Hepatocyte (in vitro differentiated cells): ENCODE data around the gene COG7. TPM values are rescaled to one million over a fixed set of nuclear protein-coding genes. Genes with fewer than 3 reads are reported as not detected.
"Not testable (repeated sequence)": the region's sequence is repeated elsewhere in the genome, so short reads cannot be mapped to it uniquely, and the experiment has no call there.

ENCODE experiments used
- DNase-seq: peaks from one replicate; pipeline ENCODE4 v3.0.0-alpha.2; 2016; ENCODE audit warnings: low spot score
- H2AFZ ChIP-seq: fragments of 200-600 bp; sonication (generic); 2 replicates; pipeline ENCODE4 v1.6.0; 2016; ENCODE audit warnings: antibody characterized with exemption, mild to moderate bottlenecking
- H3K27ac ChIP-seq: fragments of 200-600 bp; sonication (generic); 2 replicates; pipeline ENCODE4 v1.5.1; 2016; ENCODE audit warnings: mild to moderate bottlenecking
- H3K27me3 ChIP-seq: fragments of 200-600 bp; sonication (generic); 2 replicates; pipeline ENCODE4 v1.6.1; 2016
- H3K36me3 ChIP-seq: fragments of 200-600 bp; sonication (generic); replicated peaks from 2 replicates; pipeline ENCODE4 v1.5.1; 2016; ENCODE audit warnings: low read depth; ENCODE audit not compliant: insufficient read depth
- H3K4me1 ChIP-seq: fragments of 200-600 bp; sonication (generic); 2 replicates; pipeline ENCODE4 v1.5.1; 2016; ENCODE audit warnings: mild to moderate bottlenecking, moderate library complexity; ENCODE audit not compliant: insufficient read depth
- H3K4me2 ChIP-seq: fragments of 200-600 bp; sonication (generic); 2 replicates; pipeline ENCODE4 v1.6.0; 2016
- H3K4me3 ChIP-seq: fragments of 200-600 bp; sonication (generic); 2 replicates; pipeline ENCODE4 v1.5.1; 2016; ENCODE audit warnings: mild to moderate bottlenecking
- H3K79me2 ChIP-seq: fragments of 200-600 bp; sonication (generic); 2 replicates; pipeline ENCODE4 v1.6.0; 2017; ENCODE audit warnings: mild to moderate bottlenecking
- H3K9me2 ChIP-seq: fragments of 200-600 bp; sonication (generic); replicated peaks from 2 replicates; pipeline ENCODE4 v1.6.0; 2017; ENCODE audit warnings: mild to moderate bottlenecking; ENCODE audit not compliant: insufficient read depth
- H3K9me3 ChIP-seq: fragments of 200-600 bp; sonication (generic); 2 replicates; pipeline ENCODE4 v1.5.1; 2016; ENCODE audit warnings: low read depth, mild to moderate bottlenecking
- H4K20me1 ChIP-seq: fragments of 200-600 bp; sonication (generic); 2 replicates; pipeline ENCODE4 v1.6.0; 2016; ENCODE audit warnings: mild to moderate bottlenecking; ENCODE audit not compliant: insufficient read depth, poor library complexity, severe bottlenecking
- CTCF ChIP-seq: fragments of 200-600 bp; sonication (generic); IDR thresholded peaks from 2 replicates; pipeline ENCODE4 v1.5.1; 2016; ENCODE audit warnings: antibody characterized with exemption, mild to moderate bottlenecking; ENCODE audit not compliant: poor library complexity
- EZH2 ChIP-seq: fragments of 200-600 bp; sonication (generic); IDR thresholded peaks from 2 replicates; pipeline ENCODE4 v1.6.1; 2016; ENCODE audit warnings: antibody characterized with exemption, mild to moderate bottlenecking, borderline replicate concordance
- EZH2phosphoT487 ChIP-seq: fragments of 200-600 bp; sonication (generic); IDR thresholded peaks from one replicate; pipeline ENCODE4 v1.6.1; 2018; ENCODE audit warnings: antibody characterized with exemption, mild to moderate bottlenecking, low read depth, moderate library complexity; ENCODE audit not compliant: unreplicated experiment, severe bottlenecking
- WGBS: methylation state at CpG from one replicate; pipeline ENCODE4 v1.1.6; 2016; ENCODE audit warnings: low lambda C conversion rate; ENCODE audit errors: missing lambda C conversion rate; 5-methylcytosine and 5-hydroxymethylcytosine counted together
- polyA plus RNA-seq: library from polyadenylated mRNA; unstranded; fragments of >200 nt; fragmentation: Nextera tagmentation; extraction: Ambion mirVana; gene quantifications from 2 replicates; pipeline ENCODE4 v1.2.1, GENCODE V29; 2016
- total RNA-seq: library from RNA; depleted of rRNA; stranded (reverse); fragments of >200 nt; gene quantifications from 2 replicates; pipeline ENCODE4 v1.2.3, GENCODE V29; 2014

The COG7 gene
- total and polyA plus RNA-seq, 2 experiments from 2014 or later, result 13.5 to 15.4 TPM

GRCh38 chr16:23485841-23486240, 32.9 kb upstream of the COG7 start:
- H3K9me3 ChIP-seq, result no peaks in the 10 kb centered on the region
- no peaks in the 10 kb centered on the region for H4K20me1 ChIP-seq
- H3K27me3 ChIP-seq, result no peaks in the 10 kb centered on the region
- no peak overlapping the region for H3K4me3 ChIP-seq
- H3K36me3 ChIP-seq, result no peaks in the 10 kb centered on the region
- H3K79me2 ChIP-seq, result no peaks in the 10 kb centered on the region
- H3K27ac ChIP-seq, result no peak overlapping the region
- H3K4me1 ChIP-seq, result no peaks in the 10 kb centered on the region
- no peak overlapping the region for H3K4me2 ChIP-seq
- TF ChIP-seq EZH2phosphoT487 (no peak), CTCF (no peak), EZH2 (no peak)
- H2AFZ ChIP-seq, result no peak overlapping the region
- no peaks in the 10 kb centered on the region for H3K9me2 ChIP-seq
- DNase-seq, result no peak
- WGBS, result 96% methylated on average over 8 of the region's 8 CpGs

GRCh38 chr16:23485257-23485614, 32.2 kb upstream of the COG7 start:
- Histone ChIP-seq H3K4me3 (no peak overlapping the region), H3K4me1 (no peaks in the 10 kb centered on the region), H3K27me3 (no peaks in the 10 kb centered on the region), H3K9me2 (no peaks in the 10 kb centered on the region), H4K20me1 (no peaks in the 10 kb centered on the region), H3K79me2 (no peaks in the 10 kb centered on the region), H2AFZ (no peak overlapping the region), H3K36me3 (no peaks in the 10 kb centered on the region), H3K4me2 (no peak overlapping the region), H3K27ac (no peak overlapping the region), H3K9me3 (no peaks in the 10 kb centered on the region)
- TF ChIP-seq CTCF (no peak), EZH2phosphoT487 (no peak), EZH2 (no peak)
- no peak for DNase-seq
- 89% methylated on average over 2 of the region's 2 CpGs for WGBS

GRCh38 chr16:23484510-23485256, 31.7 kb upstream of the COG7 start:
- Histone ChIP-seq H3K36me3 (no peaks in the 10 kb centered on the region), H4K20me1 (no peaks in the 10 kb centered on the region), H3K4me3 (no peak overlapping the region), H3K27ac (no peak overlapping the region), H3K79me2 (no peaks in the 10 kb centered on the region), H3K27me3 (no peaks in the 10 kb centered on the region), H3K9me3 (no peaks in the 10 kb centered on the region), H3K4me1 (no peaks in the 10 kb centered on the region), H2AFZ (no peak overlapping the region), H3K9me2 (no peaks in the 10 kb centered on the region), H3K4me2 (no peak overlapping the region)
- TF ChIP-seq EZH2, result no peak
- no peak for TF ChIP-seq EZH2phosphoT487
- TF ChIP-seq CTCF, result no peak
- 94% methylated on average over 8 of the region's 8 CpGs for whole genome bisulfite sequencing
- DNase-seq, result no peak

GRCh38 chr16:23483492-23483891, 30.5 kb upstream of the COG7 start:
- DNase-seq, H4K20me1 ChIP-seq, H3K79me2 ChIP-seq, H3K9me2 ChIP-seq, H3K27ac ChIP-seq, H2AFZ ChIP-seq, H3K4me1 ChIP-seq, H3K9me3 ChIP-seq, H3K27me3 ChIP-seq, H3K36me3 ChIP-seq, H3K4me3 ChIP-seq, H3K4me2 ChIP-seq: not testable (repeated sequence)
- WGBS, result 96% methylated on average over 8 of the region's 8 CpGs
